Smooth muscle cell (in vitro differentiated cells): ENCODE data around the gene USP49. TPM values are rescaled to one million over a fixed set of nuclear protein-coding genes. Genes with fewer than 3 reads are reported as not detected.

ENCODE experiments used
- DNase-seq: peaks from one replicate; lab custom pipeline; 2025; ENCODE audit not compliant: unreplicated experiment; lab: John Stamatoyannopoulos, UW
- H2AFZ ChIP-seq: fragments of 200-600 bp; sonication (generic); 2 replicates; pipeline ENCODE4 v1.6.0; 2016; ENCODE audit warnings: antibody characterized with exemption, low read depth, mild to moderate bottlenecking
- H3F3A ChIP-seq: fragments of 200-600 bp; sonication (generic); 2 replicates; pipeline ENCODE4 v1.6.0; 2017; ENCODE audit warnings: antibody characterized with exemption, low read depth
- H3K27ac ChIP-seq: fragments of 200-600 bp; sonication (generic); 2 replicates; pipeline ENCODE4 v1.5.1; 2016; ENCODE audit warnings: low read depth, mild to moderate bottlenecking
- H3K27me3 ChIP-seq: fragments of 200-600 bp; sonication (generic); 2 replicates; pipeline ENCODE4 v1.6.1; 2016; ENCODE audit warnings: low read depth, mild to moderate bottlenecking
- H3K36me3 ChIP-seq: fragments of 200-600 bp; sonication (generic); 2 replicates; pipeline ENCODE4 v1.5.1; 2016; ENCODE audit warnings: low read depth
- H3K4me1 ChIP-seq: fragments of 200-600 bp; sonication (generic); 2 replicates; pipeline ENCODE4 v1.5.1; 2016; ENCODE audit warnings: low read depth
- H3K4me2 ChIP-seq: fragments of 200-600 bp; sonication (generic); 2 replicates; pipeline ENCODE4 v1.6.0; 2016; ENCODE audit warnings: mild to moderate bottlenecking
- H3K4me3 ChIP-seq: fragments of 200-600 bp; sonication (generic); 2 replicates; pipeline ENCODE4 v1.5.1; 2016; ENCODE audit warnings: mild to moderate bottlenecking
- H3K79me2 ChIP-seq: fragments of 200-600 bp; sonication (generic); 2 replicates; pipeline ENCODE4 v1.6.0; 2016; ENCODE audit warnings: low read depth, mild to moderate bottlenecking
- H3K9ac ChIP-seq: fragments of 200-600 bp; sonication (generic); 2 replicates; pipeline ENCODE4 v1.6.0; 2016; ENCODE audit warnings: low read depth
- H3K9me3 ChIP-seq: fragments of 200-600 bp; sonication (generic); replicated peaks from 2 replicates; pipeline ENCODE4 v1.5.1; 2016; ENCODE audit warnings: low read depth
- H4K20me1 ChIP-seq: fragments of 200-600 bp; sonication (generic); 2 replicates; pipeline ENCODE4 v1.6.0; 2016; ENCODE audit warnings: low read depth
- CTCF ChIP-seq: fragments of 200-600 bp; sonication (generic); IDR thresholded peaks from 2 replicates; pipeline ENCODE4 v1.5.1; 2017; ENCODE audit warnings: borderline replicate concordance, mild to moderate bottlenecking, antibody characterized with exemption; ENCODE audit not compliant: insufficient read depth, poor library complexity, severe bottlenecking
- WGBS: methylation state at CpG from one replicate; pipeline ENCODE4 v1.1.7; 2016; ENCODE audit warnings: low lambda C conversion rate; 5-methylcytosine and 5-hydroxymethylcytosine counted together
- polyA plus RNA-seq: library from polyadenylated mRNA; unstranded; fragments of >200 nt; fragmentation: Nextera tagmentation; extraction: Ambion mirVana; gene quantifications from 2 replicates; pipeline ENCODE4 v1.2.1, GENCODE V29; 2016
- total RNA-seq: library from RNA; depleted of rRNA; stranded (reverse); fragments of >200 nt; gene quantifications from 2 replicates; pipeline ENCODE4 v1.2.3, GENCODE V29; 2014

Gene USP49
- total and polyA plus RNA-seq, 2 experiments from 2014 or later, result 1.9 to 5.2 TPM

GRCh38 chr6:41774841-41775240 lies 120.3 kb downstream of the USP49 start:
- Histone ChIP-seq H2AFZ (no peak overlapping the region), H3K9ac (no peak overlapping the region), H3K4me1 (peaks cover 5% of the 10 kb centered on the region), H3F3A (no peaks in the 10 kb centered on the region), H3K4me2 (no peak overlapping the region), H3K36me3 (peaks cover 4% of the 10 kb centered on the region), H3K9me3 (no peaks in the 10 kb centered on the region), H3K27me3 (no peaks in the 10 kb centered on the region), H4K20me1 (no peaks in the 10 kb centered on the region), H3K27ac (no peak overlapping the region), H3K79me2 (no peaks in the 10 kb centered on the region), H3K4me3 (no peak overlapping the region)
- WGBS, result 96% methylated on average over 3 of the region's 3 CpGs
- DNase-seq, result no peak
- no peak for TF ChIP-seq CTCF

- no peaks in the 10 kb centered on the region for H3K27me3 ChIP-seq
- no peaks in the 10 kb centered on the region for H3K79me2 ChIP-seq
- H3K9me3 ChIP-seq, result no peaks in the 10 kb centered on the region
- H3F3A ChIP-seq, result no peaks in the 10 kb centered on the region
- no peak for DNase-seq
- peaks cover 4% of the 10 kb centered on the region for H3K36me3 ChIP-seq
- no peaks in the 10 kb centered on the region for H3K4me1 ChIP-seq
- no peak for TF ChIP-seq CTCF
- whole genome bisulfite sequencing, result 97% methylated on average over 29 of the region's 29 CpGs
- no peak overlapping the region for H3K4me3 ChIP-seq
- no peak overlapping the region for H3K4me2 ChIP-seq
- no peaks in the 10 kb centered on the region for H4K20me1 ChIP-seq
- no peak overlapping the region for H3K27ac ChIP-seq
- H3K9ac ChIP-seq, result no peak overlapping the region
- no peak overlapping the region for H2AFZ ChIP-seq
Observed at GRCh38 chr6:41771058-41771983, 123.9 kb downstream of the USP49 start.

- DNase-seq, result no peak
- Histone ChIP-seq H3F3A (no peaks in the 10 kb centered on the region), H3K4me3 (no peak overlapping the region), H3K9ac (no peak overlapping the region), H3K4me1 (no peaks in the 10 kb centered on the region), H2AFZ (no peak overlapping the region), H3K27ac (no peak overlapping the region), H3K79me2 (no peaks in the 10 kb centered on the region), H3K27me3 (no peaks in the 10 kb centered on the region), H4K20me1 (no peaks in the 10 kb centered on the region), H3K36me3 (peaks cover 4% of the 10 kb centered on the region), H3K4me2 (no peak overlapping the region), H3K9me3 (no peaks in the 10 kb centered on the region)
- TF ChIP-seq CTCF, result no peak
- 97% methylated on average over 28 of the region's 30 CpGs for WGBS
Observed at GRCh38 chr6:41770381-41771057, 124.7 kb downstream of the USP49 start.
